Gastroesophageal sphincter (tissue), 4 donors: ENCODE measurements around the gene CHST1. TPM values are rescaled to one million over a fixed set of nuclear protein-coding genes. Genes with fewer than 3 reads are reported as not detected.

ENCODE experiments used
- ATAC-seq: fragments of 150-250 bp; one replicate; pipeline ENCODE4 v1.9.1; 2016; ENCODE audit warnings: mild to moderate bottlenecking, moderate library complexity
- H3K27ac ChIP-seq, 4 donors: fragments of 200-600 bp; sonication (generic) in 3 of 4; 1 replicate in 3 of 4; 2 replicates in 1 of 4; pipeline ENCODE4 v1.5.1; 2016 to 2019
- H3K27me3 ChIP-seq: fragments of 200-600 bp; sonication (generic); one replicate; pipeline ENCODE4 v1.5.1; 2019
- H3K36me3 ChIP-seq, 2 donors: fragments of 200-600 bp; sonication (generic); one replicate each; pipeline ENCODE4 v1.5.1; 2019; ENCODE audit warnings: control low read depth in 1 of 2
- H3K4me1 ChIP-seq, 3 donors: fragments of 200-600 bp; sonication (generic); 1 replicate in 2 of 3; 2 replicates in 1 of 3; pipeline ENCODE4 v1.5.1; 2016 to 2019; ENCODE audit warnings: control low read depth in 2 of 3
- H3K4me3 ChIP-seq, 2 donors: fragments of 200-600 bp; sonication (generic); one replicate each; pipeline ENCODE4 v1.5.1; 2019; ENCODE audit warnings: mild to moderate bottlenecking in 1 of 2, moderate library complexity in 1 of 2
- H3K9me3 ChIP-seq, 3 donors: fragments of 200-600 bp; sonication (generic); one replicate each; pipeline ENCODE4 v1.5.1; 2017 to 2019; ENCODE audit warnings: control low read depth in 2 of 3
- CTCF ChIP-seq, 4 experiments: fragments of 200-600 bp in 2 of 4; fragments of 450-650 bp in 2 of 4; sonication (generic) in 1 of 4; IDR thresholded peaks; one replicate each; pipeline ENCODE4 v1.5.1; 2017 to 2019; ENCODE audit warnings: antibody characterized with exemption in 4 of 4, mild to moderate bottlenecking in 2 of 4, moderate library complexity in 2 of 4
- EP300 ChIP-seq: sonication (generic); formaldehyde crosslinking; IDR thresholded peaks from one replicate; pipeline ENCODE4 v1.6.1; 2017; ENCODE audit warnings: antibody characterized with exemption, mild to moderate bottlenecking
- POLR2A ChIP-seq, 2 donors: fragments of 450-650 bp; IDR thresholded peaks; one replicate each; pipeline ENCODE4 v1.6.1; 2017; ENCODE audit warnings: antibody characterized with exemption in 2 of 2, mild to moderate bottlenecking in 2 of 2, moderate library complexity in 1 of 2
- POLR2AphosphoS5 ChIP-seq: sonication (generic); formaldehyde crosslinking; IDR thresholded peaks from one replicate; pipeline ENCODE4 v1.6.1; 2017; ENCODE audit warnings: antibody characterized with exemption
- WGBS, 2 donors: methylation state at CpG; one replicate each; pipeline ENCODE4 v1.1.5; 2018; ENCODE audit warnings: low coverage in 1 of 2; 5-methylcytosine and 5-hydroxymethylcytosine counted together
- small RNA-seq, 4 donors: library from RNA; depleted of rRNA; stranded (forward); fragments of <200 nt; gene quantifications; one replicate each; pipeline ENCODE3, GENCODE V24; 2016
- total RNA-seq, 4 donors: library from RNA; depleted of rRNA; stranded (reverse); fragments of >200 nt; gene quantifications; one replicate each; pipeline ENCODE4 v1.1.0, GENCODE V29; 2016

The CHST1 gene
- total RNA-seq, 4 donors from 2014 or later: 2.1 to 4.7 (median 2.4) TPM

GRCh38 chr11:45605051-45605450, 60.4 kb downstream of the CHST1 start:
- Histone ChIP-seq H3K27ac (no peak overlapping the region), H3K27me3 (peaks cover 63% of the 10 kb centered on the region), H3K4me1 (no peaks in the 10 kb centered on the region), H3K9me3 (peaks cover 0 to 16% (median 0%) of the 10 kb centered on the region in 3 donors), H3K4me3 (no peak overlapping the region), H3K36me3 (no peaks in the 10 kb centered on the region)
- WGBS, 2 donors: 57% methylated on average over 1 of the region's 1 CpG; no CpG with 5 or more reads in 1 of the 2 donors
- no peak for TF ChIP-seq POLR2AphosphoS5
- no peak for TF ChIP-seq POLR2A (IDR thresholded peaks at IDR 0.05)
- no peak for TF ChIP-seq CTCF (IDR thresholded peaks at IDR 0.05)
- TF ChIP-seq EP300: no peak
- no peak for ATAC-seq

- no peak for ATAC-seq
- no peak overlapping the region for H3K4me3 ChIP-seq
- 37% methylated on average over 7 of the region's 11 CpGs; no CpG with 5 or more reads in 1 of the 2 donors for WGBS, 2 donors
- H3K27me3 ChIP-seq: peaks cover 69% of the 10 kb centered on the region
- TF ChIP-seq POLR2A (IDR thresholded peaks at IDR 0.05) (no peak), POLR2AphosphoS5 (no peak), CTCF (IDR thresholded peaks at IDR 0.05) (no peak), EP300 (no peak)
- peaks cover 0 to 16% (median 0%) of the 10 kb centered on the region in 3 donors for H3K9me3 ChIP-seq
- H3K27ac ChIP-seq: no peak overlapping the region
- no peaks in the 10 kb centered on the region for H3K4me1 ChIP-seq
- no peaks in the 10 kb centered on the region for H3K36me3 ChIP-seq
These were observed 61.3 kb downstream of the CHST1 start for GRCh38 chr11:45603946-45604682.

DNA sequence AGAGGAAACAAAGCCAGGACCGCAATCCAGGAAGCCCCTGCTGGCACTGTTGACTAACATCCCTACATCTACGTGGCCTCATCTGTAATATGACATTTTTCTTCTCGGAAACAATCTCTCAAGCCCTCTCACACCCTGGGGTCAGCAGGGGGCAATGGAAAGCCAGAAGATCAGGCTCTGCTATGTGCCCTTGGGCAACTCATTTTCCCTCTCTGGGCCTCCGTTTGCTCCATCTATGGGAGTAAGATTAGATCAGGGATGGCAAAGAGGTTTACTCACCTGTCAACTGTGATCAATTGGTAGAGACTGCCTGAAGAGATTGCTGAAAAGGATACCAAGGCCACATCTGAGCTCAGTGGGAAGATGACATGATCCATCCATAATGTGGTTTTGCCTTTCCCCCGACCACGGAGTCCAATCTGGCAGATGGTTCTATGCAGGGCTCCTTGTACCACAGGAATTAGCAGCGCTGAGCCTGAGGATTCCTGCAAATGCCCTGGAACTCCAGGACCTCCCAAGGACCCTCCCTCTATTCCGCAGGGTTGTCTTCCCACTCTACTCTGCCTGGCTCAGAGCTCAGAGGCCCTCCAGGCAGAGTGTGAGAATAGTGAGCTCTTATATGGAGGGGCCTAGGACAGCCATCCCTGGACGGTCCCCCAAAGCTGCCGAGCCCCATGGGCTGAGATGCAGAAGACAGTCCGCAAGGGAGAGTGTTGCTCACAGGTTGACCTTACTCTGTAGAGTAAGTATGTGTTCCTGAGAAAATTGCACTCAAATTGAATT, 66.1 kb downstream of the CHST1 start:
- H3K4me3 ChIP-seq: no peak overlapping the region
- H3K27ac ChIP-seq: no peak overlapping the region
- 68% methylated on average over 5 of the region's 11 CpGs for WGBS, 2 donors
- no peak for ATAC-seq
- H3K36me3 ChIP-seq: no peaks in the 10 kb centered on the region
- H3K27me3 ChIP-seq: peaks cover 74% of the 10 kb centered on the region
- peaks cover 0 to 16% (median 0%) of the 10 kb centered on the region in 3 donors for H3K9me3 ChIP-seq
- TF ChIP-seq POLR2A (IDR thresholded peaks at IDR 0.05): no peak
- no peak for TF ChIP-seq EP300
- TF ChIP-seq POLR2AphosphoS5: no peak
- TF ChIP-seq CTCF (IDR thresholded peaks at IDR 0.05): no peak
- H3K4me1 ChIP-seq: no peaks in the 10 kb centered on the region

Small RNA genes lying within 50 kb of the gene (small RNA-seq; reads per million reads assigned to genes)
- 0 reads per million in 4 donors for gene MIR7154

Other genes starting within 250 kb of the CHST1 start
- 10 to 100 TPM in 1 of 4 donors, 1 to 10 TPM in 3; 6.8 to 22.3 (median 8.5) TPM for gene SLC35C1, start 139.5 kb upstream of the CHST1 start, total RNA-seq
- gene CRY2, start 181.9 kb upstream of the CHST1 start, total RNA-seq: 10 to 100 TPM; 38.8 to 82.0 (median 47.7) TPM
- 10 to 100 TPM in 3 of 4 donors, 1 to 10 TPM in 1; 9.8 to 17.5 (median 13.8) TPM for gene MAPK8IP1, start 220.0 kb upstream of the CHST1 start, total RNA-seq
- 1 to 10 TPM in 1 of 4 donors, under 1 TPM in 1, not detected in 2; 0.54 to 2.3 TPM for gene FREY1, start 241.6 kb upstream of the CHST1 start, total RNA-seq